Liver (tissue), 9 donors: Measurements from ENCODE around the gene GDF2. TPM values are rescaled to one million over a fixed set of nuclear protein-coding genes. Genes with fewer than 3 reads are reported as not detected.

Source experiments
- DNase-seq: peaks from one replicate; pipeline ENCODE4 v3.0.0-alpha.2; 2017; ENCODE audit warnings: low spot score
- H3K27ac ChIP-seq, 2 donors: one replicate each; pipeline ENCODE4 v1.7.0; 2013; ENCODE audit warnings: inconsistent platforms in 2 of 2, low read length in 2 of 2, control low read depth in 1 of 2, low read depth in 1 of 2, mild to moderate bottlenecking in 1 of 2
- H3K27me3 ChIP-seq, 4 donors: one replicate each; pipeline versions ENCODE4 v1.6.1 to v1.7.0; 2013; ENCODE audit warnings: low read length in 3 of 4, inconsistent platforms in 1 of 4, mild to moderate bottlenecking in 1 of 4, moderate library complexity in 1 of 4; ENCODE audit not compliant: control insufficient read depth in 4 of 4, insufficient read depth in 4 of 4
- H3K36me3 ChIP-seq, 4 donors: one replicate each; pipeline versions ENCODE4 v1.6.1 to v1.7.0; 2013; ENCODE audit warnings: low read length in 3 of 4, mild to moderate bottlenecking in 3 of 4, low read depth in 1 of 4, moderate library complexity in 1 of 4; ENCODE audit not compliant: control insufficient read depth in 4 of 4, insufficient read depth in 3 of 4
- H3K4me1 ChIP-seq, 4 donors: one replicate each; pipeline versions ENCODE4 v1.6.1 to v1.7.0; 2013; ENCODE audit warnings: low read length in 3 of 4, mild to moderate bottlenecking in 3 of 4, moderate library complexity in 1 of 4; ENCODE audit not compliant: control insufficient read depth in 4 of 4, insufficient read depth in 4 of 4
- H3K4me3 ChIP-seq, 3 donors: one replicate each; pipeline versions ENCODE4 v1.6.1 to v1.7.0; 2013; ENCODE audit warnings: low read length in 3 of 3, control low read depth in 1 of 3, low read depth in 1 of 3, mild to moderate bottlenecking in 1 of 3
- H3K9ac ChIP-seq, 2 donors: one replicate each; pipeline ENCODE4 v1.7.0; 2013; ENCODE audit warnings: low read length in 2 of 2, mild to moderate bottlenecking in 2 of 2, moderate library complexity in 2 of 2, control low read depth in 1 of 2, low read depth in 1 of 2
- H3K9me3 ChIP-seq, 4 donors: one replicate each; pipeline versions ENCODE4 v1.6.1 to v1.7.0; 2013; ENCODE audit warnings: low read length in 3 of 4; ENCODE audit not compliant: control insufficient read depth in 4 of 4
- EGR1 ChIP-seq, 2 donors: IDR thresholded peaks; 2 replicates each; pipeline ENCODE4 v1.6.1; 2016 to 2018; ENCODE audit warnings: antibody characterized with exemption in 2 of 2, low read depth in 2 of 2
- FOXA1 ChIP-seq: IDR thresholded peaks from 2 replicates; pipeline ENCODE4 v1.6.1; 2016; ENCODE audit warnings: antibody characterized with exemption
- FOXA2 ChIP-seq: IDR thresholded peaks from 2 replicates; pipeline ENCODE4 v1.6.1; 2016; ENCODE audit warnings: antibody characterized with exemption
- GABPA ChIP-seq, 2 donors: IDR thresholded peaks in 1 of 2; conservative IDR thresholded peaks in 1 of 2; 2 replicates each; pipeline ENCODE4 v1.6.1; 2016; ENCODE audit warnings: antibody characterized with exemption in 2 of 2, mild to moderate bottlenecking in 1 of 2, moderate library complexity in 1 of 2
- HNF4A ChIP-seq, 2 donors: conservative IDR thresholded peaks; 2 replicates each; pipeline ENCODE4 v1.6.1; 2016; ENCODE audit warnings: antibody characterized with exemption in 2 of 2, mild to moderate bottlenecking in 2 of 2
- HNF4G ChIP-seq: IDR thresholded peaks from 2 replicates; pipeline ENCODE4 v1.6.1; 2016; ENCODE audit warnings: antibody characterized with exemption
- JUND ChIP-seq, 2 donors: IDR thresholded peaks; 2 replicates each; pipeline ENCODE4 v1.6.1; 2016; ENCODE audit warnings: antibody characterized with exemption in 2 of 2
- RAD21 ChIP-seq, 2 donors: IDR thresholded peaks; 2 replicates each; pipeline ENCODE4 v1.6.1; 2016; ENCODE audit warnings: antibody characterized with exemption in 2 of 2, mild to moderate bottlenecking in 2 of 2
- RXRA ChIP-seq, 2 donors: IDR thresholded peaks; 2 replicates each; pipeline ENCODE4 v1.6.1; 2017 to 2018; ENCODE audit warnings: antibody characterized with exemption in 2 of 2, mild to moderate bottlenecking in 1 of 2
- SP1 ChIP-seq: IDR thresholded peaks from 2 replicates; pipeline ENCODE4 v1.6.1; 2018; ENCODE audit warnings: antibody characterized with exemption, mild to moderate bottlenecking
- TAF1 ChIP-seq: conservative IDR thresholded peaks from 2 replicates; pipeline ENCODE4 v1.6.1; 2016; ENCODE audit warnings: antibody characterized with exemption, mild to moderate bottlenecking
- YY1 ChIP-seq: IDR thresholded peaks from 2 replicates; pipeline ENCODE4 v1.6.1; 2016; ENCODE audit warnings: antibody characterized with exemption, mild to moderate bottlenecking
- WGBS: extraction: QIAGEN DNeasy Blood & Tissue Kit; methylation state at CpG from one replicate; pipeline ENCODE4 v1.1.7; 2013; 5-methylcytosine and 5-hydroxymethylcytosine counted together
- polyA plus RNA-seq, 2 donors: library from polyadenylated mRNA; stranded (reverse) in 1 of 2; unstranded in 1 of 2; fragments of 200-250 nt in 1 of 2; fragments of >200 nt in 1 of 2; fragmentation: Nextera tagmentation in 1 of 2; extraction: Ambion mirVana in 1 of 2; gene quantifications; one replicate each; pipeline versions ENCODE4 v1.2.1 to v1.2.3, GENCODE V29; 2013 to 2015
- total RNA-seq, 2 donors: library from RNA; depleted of rRNA; stranded (reverse); fragments of >200 nt; gene quantifications; one replicate each; pipeline ENCODE4 v1.2.3, GENCODE V29; 2014
- TF ChIP-seq, protein P1 (sequence below): IDR thresholded peaks from 2 replicates; pipeline ENCODE4 v1.6.1; 2016; ENCODE audit warnings: antibody characterized with exemption
- TF ChIP-seq, protein P2 (sequence below): IDR thresholded peaks from 2 replicates; pipeline ENCODE4 v1.6.1; 2016; ENCODE audit warnings: antibody characterized with exemption, mild to moderate bottlenecking
- TF ChIP-seq, protein P3 (sequence below): IDR thresholded peaks from 2 replicates; pipeline ENCODE4 v1.6.1; 2016; ENCODE audit warnings: antibody characterized with exemption
- TF ChIP-seq, protein P4 (sequence below): fragments of 150-350 bp; IDR thresholded peaks from 2 replicates; pipeline ENCODE4 v1.5.1; 2017; ENCODE audit warnings: improper control_type of control experiment, low read depth, low read length; ENCODE audit not compliant: missing input control
- TF ChIP-seq, protein P5 (sequence below): IDR thresholded peaks from 2 replicates; pipeline ENCODE4 v1.6.1; 2016; ENCODE audit warnings: antibody characterized with exemption
- donor health status: healthy.
- donor health status: healthy.
- donor health status: healthy.
- donor health status: healthy.
- donor health status: healthy.

The GDF2 gene
- total and polyA plus RNA-seq, 4 donors: 5.6 to 26.9 (median 14.5) TPM

DNA sequence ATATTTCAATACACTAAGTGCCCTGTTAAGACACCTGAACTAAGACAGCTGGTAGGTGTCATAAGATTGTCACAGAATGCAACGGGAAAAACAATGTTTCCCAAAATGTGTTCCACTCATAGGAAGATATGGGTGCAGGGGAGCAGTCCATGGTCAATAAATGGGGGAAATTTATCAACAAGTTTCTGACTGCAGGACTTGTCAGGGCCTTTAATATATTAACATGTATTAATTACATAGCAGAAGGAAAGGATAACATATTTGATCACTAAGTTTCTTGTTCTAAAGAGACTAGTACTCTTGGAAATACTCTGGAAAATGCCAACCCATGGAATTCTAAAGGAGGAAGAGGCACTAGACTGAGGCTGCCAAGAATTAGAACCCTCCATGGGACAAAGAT is 32.6 kb downstream of the GDF2 start:
- no peak for TF ChIP-seq HNF4G
- Histone ChIP-seq H3K27me3 (no peaks in the 10 kb centered on the region), H3K9me3 (no peaks in the 10 kb centered on the region), H3K4me3 (no peak overlapping the region), H3K4me1 (no peaks in the 10 kb centered on the region), H3K27ac (no peak overlapping the region), H3K9ac (no peak overlapping the region), H3K36me3 (no peaks in the 10 kb centered on the region)
- DNase-seq: no peak
- WGBS: 89% methylated on average over 1 of the region's 1 CpG

DNA sequence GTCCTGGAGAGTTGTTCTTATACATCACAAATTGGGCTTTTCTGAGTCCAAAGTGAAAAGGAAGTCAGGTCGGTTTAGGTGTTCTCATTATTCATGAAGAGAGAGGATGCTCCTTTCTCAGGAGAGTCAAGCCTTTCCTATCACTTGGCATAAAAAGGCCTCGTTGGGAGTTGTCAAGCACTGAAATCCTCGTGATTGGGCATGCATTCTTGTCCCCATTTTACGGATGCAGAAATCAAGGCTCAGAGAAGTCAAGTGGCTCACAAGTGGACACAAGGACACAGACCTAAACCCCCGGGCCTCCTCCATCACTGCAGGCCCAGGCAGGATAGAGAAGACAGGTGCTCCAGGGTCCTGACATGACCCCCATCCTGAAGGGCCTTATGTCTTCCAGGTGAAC is 34.5 kb downstream of the GDF2 start:
- no peak for DNase-seq
- H3K36me3 ChIP-seq: no peaks in the 10 kb centered on the region
- no peak overlapping the region for H3K4me3 ChIP-seq
- H3K27ac ChIP-seq: no peak overlapping the region
- 81% methylated on average over 5 of the region's 5 CpGs for WGBS
- H3K27me3 ChIP-seq: no peaks in the 10 kb centered on the region
- no peak overlapping the region for H3K9ac ChIP-seq
- no peaks in the 10 kb centered on the region for H3K4me1 ChIP-seq
- H3K9me3 ChIP-seq: no peaks in the 10 kb centered on the region
- TF ChIP-seq GABPA (IDR thresholded peaks at IDR 0.05 in 1 of 2, conservative IDR thresholded peaks at IDR 0.05 in 1 of 2) (no peak), HNF4A (conservative IDR thresholded peaks at IDR 0.05) (no peak), FOXA1 (no peak), JUND (IDR thresholded peaks at IDR 0.05) (no peak), RXRA (IDR thresholded peaks at IDR 0.05) (no peak), RAD21 (IDR thresholded peaks at IDR 0.05) (no peak)
- TF ChIP-seq, protein P1, sequence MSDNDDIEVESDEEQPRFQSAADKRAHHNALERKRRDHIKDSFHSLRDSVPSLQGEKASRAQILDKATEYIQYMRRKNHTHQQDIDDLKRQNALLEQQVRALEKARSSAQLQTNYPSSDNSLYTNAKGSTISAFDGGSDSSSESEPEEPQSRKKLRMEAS: no peak

DNA sequence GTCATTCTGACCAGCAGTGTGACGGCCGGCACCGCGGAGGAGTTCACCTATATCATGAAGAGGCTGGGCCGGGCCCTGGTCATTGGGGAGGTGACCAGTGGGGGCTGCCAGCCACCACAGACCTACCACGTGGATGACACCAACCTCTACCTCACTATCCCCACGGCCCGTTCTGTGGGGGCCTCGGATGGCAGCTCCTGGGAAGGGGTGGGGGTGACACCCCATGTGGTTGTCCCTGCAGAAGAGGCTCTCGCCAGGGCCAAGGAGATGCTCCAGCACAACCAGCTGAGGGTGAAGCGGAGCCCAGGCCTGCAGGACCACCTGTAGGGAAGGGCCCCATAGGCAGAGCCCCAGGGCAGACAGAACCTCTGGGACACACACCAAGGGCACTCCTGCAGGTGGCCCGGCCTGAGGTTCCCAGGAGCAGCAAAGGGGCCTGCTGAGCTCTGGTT is 34.9 kb downstream of the GDF2 start:
- DNase-seq: no peak
- no peaks in the 10 kb centered on the region for H3K9me3 ChIP-seq
- no peaks in the 10 kb centered on the region for H3K27me3 ChIP-seq
- WGBS: 96% methylated on average over 12 of the region's 12 CpGs
- no peaks in the 10 kb centered on the region for H3K36me3 ChIP-seq
- no peak overlapping the region for H3K4me3 ChIP-seq
- H3K9ac ChIP-seq: no peak overlapping the region
- no peak for TF ChIP-seq HNF4G
- TF ChIP-seq FOXA2: no peak
- TF ChIP-seq, protein P2, sequence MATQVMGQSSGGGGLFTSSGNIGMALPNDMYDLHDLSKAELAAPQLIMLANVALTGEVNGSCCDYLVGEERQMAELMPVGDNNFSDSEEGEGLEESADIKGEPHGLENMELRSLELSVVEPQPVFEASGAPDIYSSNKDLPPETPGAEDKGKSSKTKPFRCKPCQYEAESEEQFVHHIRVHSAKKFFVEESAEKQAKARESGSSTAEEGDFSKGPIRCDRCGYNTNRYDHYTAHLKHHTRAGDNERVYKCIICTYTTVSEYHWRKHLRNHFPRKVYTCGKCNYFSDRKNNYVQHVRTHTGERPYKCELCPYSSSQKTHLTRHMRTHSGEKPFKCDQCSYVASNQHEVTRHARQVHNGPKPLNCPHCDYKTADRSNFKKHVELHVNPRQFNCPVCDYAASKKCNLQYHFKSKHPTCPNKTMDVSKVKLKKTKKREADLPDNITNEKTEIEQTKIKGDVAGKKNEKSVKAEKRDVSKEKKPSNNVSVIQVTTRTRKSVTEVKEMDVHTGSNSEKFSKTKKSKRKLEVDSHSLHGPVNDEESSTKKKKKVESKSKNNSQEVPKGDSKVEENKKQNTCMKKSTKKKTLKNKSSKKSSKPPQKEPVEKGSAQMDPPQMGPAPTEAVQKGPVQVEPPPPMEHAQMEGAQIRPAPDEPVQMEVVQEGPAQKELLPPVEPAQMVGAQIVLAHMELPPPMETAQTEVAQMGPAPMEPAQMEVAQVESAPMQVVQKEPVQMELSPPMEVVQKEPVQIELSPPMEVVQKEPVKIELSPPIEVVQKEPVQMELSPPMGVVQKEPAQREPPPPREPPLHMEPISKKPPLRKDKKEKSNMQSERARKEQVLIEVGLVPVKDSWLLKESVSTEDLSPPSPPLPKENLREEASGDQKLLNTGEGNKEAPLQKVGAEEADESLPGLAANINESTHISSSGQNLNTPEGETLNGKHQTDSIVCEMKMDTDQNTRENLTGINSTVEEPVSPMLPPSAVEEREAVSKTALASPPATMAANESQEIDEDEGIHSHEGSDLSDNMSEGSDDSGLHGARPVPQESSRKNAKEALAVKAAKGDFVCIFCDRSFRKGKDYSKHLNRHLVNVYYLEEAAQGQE: no peak
- no peak for TF ChIP-seq YY1
- no peak for TF ChIP-seq RXRA (IDR thresholded peaks at IDR 0.05)
- no peak for TF ChIP-seq RAD21 (IDR thresholded peaks at IDR 0.05)
- TF ChIP-seq EGR1 (IDR thresholded peaks at IDR 0.05; ENCODE audit: low read depth in 2 of 2): no peak
- TF ChIP-seq, protein P3, sequence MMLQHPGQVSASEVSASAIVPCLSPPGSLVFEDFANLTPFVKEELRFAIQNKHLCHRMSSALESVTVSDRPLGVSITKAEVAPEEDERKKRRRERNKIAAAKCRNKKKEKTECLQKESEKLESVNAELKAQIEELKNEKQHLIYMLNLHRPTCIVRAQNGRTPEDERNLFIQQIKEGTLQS: no peak
- no peak for TF ChIP-seq HNF4A (conservative IDR thresholded peaks at IDR 0.05)
- TF ChIP-seq, protein P4, sequence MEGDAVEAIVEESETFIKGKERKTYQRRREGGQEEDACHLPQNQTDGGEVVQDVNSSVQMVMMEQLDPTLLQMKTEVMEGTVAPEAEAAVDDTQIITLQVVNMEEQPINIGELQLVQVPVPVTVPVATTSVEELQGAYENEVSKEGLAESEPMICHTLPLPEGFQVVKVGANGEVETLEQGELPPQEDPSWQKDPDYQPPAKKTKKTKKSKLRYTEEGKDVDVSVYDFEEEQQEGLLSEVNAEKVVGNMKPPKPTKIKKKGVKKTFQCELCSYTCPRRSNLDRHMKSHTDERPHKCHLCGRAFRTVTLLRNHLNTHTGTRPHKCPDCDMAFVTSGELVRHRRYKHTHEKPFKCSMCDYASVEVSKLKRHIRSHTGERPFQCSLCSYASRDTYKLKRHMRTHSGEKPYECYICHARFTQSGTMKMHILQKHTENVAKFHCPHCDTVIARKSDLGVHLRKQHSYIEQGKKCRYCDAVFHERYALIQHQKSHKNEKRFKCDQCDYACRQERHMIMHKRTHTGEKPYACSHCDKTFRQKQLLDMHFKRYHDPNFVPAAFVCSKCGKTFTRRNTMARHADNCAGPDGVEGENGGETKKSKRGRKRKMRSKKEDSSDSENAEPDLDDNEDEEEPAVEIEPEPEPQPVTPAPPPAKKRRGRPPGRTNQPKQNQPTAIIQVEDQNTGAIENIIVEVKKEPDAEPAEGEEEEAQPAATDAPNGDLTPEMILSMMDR: no peak
- TF ChIP-seq SP1: no peak
- TF ChIP-seq, protein P5, sequence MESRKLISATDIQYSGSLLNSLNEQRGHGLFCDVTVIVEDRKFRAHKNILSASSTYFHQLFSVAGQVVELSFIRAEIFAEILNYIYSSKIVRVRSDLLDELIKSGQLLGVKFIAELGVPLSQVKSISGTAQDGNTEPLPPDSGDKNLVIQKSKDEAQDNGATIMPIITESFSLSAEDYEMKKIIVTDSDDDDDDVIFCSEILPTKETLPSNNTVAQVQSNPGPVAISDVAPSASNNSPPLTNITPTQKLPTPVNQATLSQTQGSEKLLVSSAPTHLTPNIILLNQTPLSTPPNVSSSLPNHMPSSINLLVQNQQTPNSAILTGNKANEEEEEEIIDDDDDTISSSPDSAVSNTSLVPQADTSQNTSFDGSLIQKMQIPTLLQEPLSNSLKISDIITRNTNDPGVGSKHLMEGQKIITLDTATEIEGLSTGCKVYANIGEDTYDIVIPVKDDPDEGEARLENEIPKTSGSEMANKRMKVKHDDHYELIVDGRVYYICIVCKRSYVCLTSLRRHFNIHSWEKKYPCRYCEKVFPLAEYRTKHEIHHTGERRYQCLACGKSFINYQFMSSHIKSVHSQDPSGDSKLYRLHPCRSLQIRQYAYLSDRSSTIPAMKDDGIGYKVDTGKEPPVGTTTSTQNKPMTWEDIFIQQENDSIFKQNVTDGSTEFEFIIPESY: no peak
- no peak for TF ChIP-seq TAF1
- no peak for TF ChIP-seq JUND (IDR thresholded peaks at IDR 0.05)
- no peak for TF ChIP-seq FOXA1
- no peak overlapping the region for H3K27ac ChIP-seq
- no peaks in the 10 kb centered on the region for H3K4me1 ChIP-seq
